ENCODE data around the gene PALM.

The PALM gene

DNA sequence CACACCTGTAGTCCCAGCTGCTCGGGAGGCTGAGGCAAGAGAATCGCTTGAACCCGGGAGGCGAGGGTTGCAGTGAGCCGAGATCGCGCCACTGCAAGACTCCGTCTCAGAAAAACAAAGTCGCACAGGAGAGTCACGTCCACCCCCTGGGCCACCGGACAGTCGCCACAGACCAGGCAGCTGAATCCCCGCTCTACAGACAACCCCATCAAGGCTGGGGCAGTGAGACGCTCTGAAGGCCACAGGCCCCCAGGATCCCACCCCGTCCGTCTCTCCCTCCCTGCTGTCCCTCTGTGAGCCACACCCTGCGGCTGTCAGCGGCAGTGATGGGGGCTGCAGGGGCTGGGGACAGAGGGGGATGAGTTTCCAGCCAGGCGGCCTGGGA lies 73.1 kb downstream of the PALM start:
- ATAC-seq = no peak

GRCh38 chr19:782185-782877 lies 73.6 kb downstream of the PALM start:
- TF ChIP-seq PATZ1 (CRISPR knock-in tag; IDR thresholded peaks at IDR 0.05; ENCODE audit: borderline replicate concordance) = no peak
- no peak for TF ChIP-seq ZFP30 (CRISPR knock-in tag; IDR thresholded peaks at IDR 0.05)
- TF ChIP-seq ESRRG (CRISPR knock-in tag; IDR thresholded peaks at IDR 0.05) = no peak
- no peak for TF ChIP-seq RARB (CRISPR knock-in tag; IDR thresholded peaks at IDR 0.05)
- no peak for TF ChIP-seq PPARA (CRISPR knock-in tag; IDR thresholded peaks at IDR 0.05; ENCODE audit: borderline replicate concordance)
- TF ChIP-seq GLIS3 (CRISPR knock-in tag; IDR thresholded peaks at IDR 0.05) = no peak
- TF ChIP-seq TSHZ2 (CRISPR knock-in tag; IDR thresholded peaks at IDR 0.05) = no peak
- TF ChIP-seq TOX (CRISPR knock-in tag; IDR thresholded peaks at IDR 0.05; ENCODE audit: borderline replicate concordance) = no peak
- no peak for TF ChIP-seq ZNF8 (CRISPR knock-in tag; IDR thresholded peaks at IDR 0.05)
- no peak for TF ChIP-seq ZNF565 (CRISPR knock-in tag; conservative IDR thresholded peaks at IDR 0.05; ENCODE audit: low read depth)
- TF ChIP-seq ARNTL (CRISPR knock-in tag; IDR thresholded peaks at IDR 0.05; ENCODE audit: borderline replicate concordance, low read depth) = no peak
- ATAC-seq = peak; percentile 77

More for the DNA sequence above, 73.1 kb downstream of the PALM start:
- TF ChIP-seq CSDC2 (CRISPR knock-in tag; IDR thresholded peaks at IDR 0.05) (no peak), ZFP30 (CRISPR knock-in tag; IDR thresholded peaks at IDR 0.05) (no peak), ZNF8 (CRISPR knock-in tag; IDR thresholded peaks at IDR 0.05) (no peak), TOX (CRISPR knock-in tag; IDR thresholded peaks at IDR 0.05; ENCODE audit: borderline replicate concordance) (no peak), ISL1 (CRISPR knock-in tag; IDR thresholded peaks at IDR 0.05) (no peak), ZNF565 (CRISPR knock-in tag; conservative IDR thresholded peaks at IDR 0.05; ENCODE audit: low read depth) (no peak), ESRRG (CRISPR knock-in tag; IDR thresholded peaks at IDR 0.05) (no peak), POU6F1 (CRISPR knock-in tag; IDR thresholded peaks at IDR 0.05; ENCODE audit: borderline replicate concordance, low read depth) (no peak), ZC3H10 (CRISPR knock-in tag; IDR thresholded peaks at IDR 0.05) (no peak), TCF4 (CRISPR knock-in tag; IDR thresholded peaks at IDR 0.05; ENCODE audit: borderline replicate concordance) (no peak), OSR1 (CRISPR knock-in tag; IDR thresholded peaks at IDR 0.05) (no peak), ZFP3 (CRISPR knock-in tag; IDR thresholded peaks at IDR 0.05) (no peak), TSHZ2 (CRISPR knock-in tag; IDR thresholded peaks at IDR 0.05) (no peak)
- TF ChIP-seq, protein P1, sequence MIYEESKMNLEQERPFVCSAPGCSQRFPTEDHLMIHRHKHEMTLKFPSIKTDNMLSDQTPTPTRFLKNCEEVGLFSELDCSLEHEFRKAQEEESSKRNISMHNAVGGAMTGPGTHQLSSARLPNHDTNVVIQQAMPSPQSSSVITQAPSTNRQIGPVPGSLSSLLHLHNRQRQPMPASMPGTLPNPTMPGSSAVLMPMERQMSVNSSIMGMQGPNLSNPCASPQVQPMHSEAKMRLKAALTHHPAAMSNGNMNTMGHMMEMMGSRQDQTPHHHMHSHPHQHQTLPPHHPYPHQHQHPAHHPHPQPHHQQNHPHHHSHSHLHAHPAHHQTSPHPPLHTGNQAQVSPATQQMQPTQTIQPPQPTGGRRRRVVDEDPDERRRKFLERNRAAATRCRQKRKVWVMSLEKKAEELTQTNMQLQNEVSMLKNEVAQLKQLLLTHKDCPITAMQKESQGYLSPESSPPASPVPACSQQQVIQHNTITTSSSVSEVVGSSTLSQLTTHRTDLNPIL (CRISPR knock-in tag; IDR thresholded peaks at IDR 0.05; ENCODE audit: low read depth) = no peak

Measured in SK-N-SH treated with all-trans-retinoic acid at 6 μM for 48 hours (cell line).